Esophagus squamous epithelium (tissue), 4 donors: ENCODE data around the gene CCND1.

ENCODE experiments used
- POLR2A ChIP-seq, 4 donors: fragments of 450-650 bp; IDR thresholded peaks; one replicate each; pipeline ENCODE4 v1.6.1; 2017; ENCODE audit warnings: antibody characterized with exemption in 4 of 4, mild to moderate bottlenecking in 4 of 4, moderate library complexity in 3 of 4
- TF ChIP-seq, protein P1 (sequence below), 6 experiments: fragments of 450-650 bp in 4 of 6; fragments of 200-600 bp in 2 of 6; sonication (generic) in 2 of 6; IDR thresholded peaks; one replicate each; pipeline ENCODE4 v1.5.1; 2016 to 2019; ENCODE audit warnings: antibody characterized with exemption in 6 of 6, mild to moderate bottlenecking in 4 of 6, moderate library complexity in 4 of 6

DNA sequence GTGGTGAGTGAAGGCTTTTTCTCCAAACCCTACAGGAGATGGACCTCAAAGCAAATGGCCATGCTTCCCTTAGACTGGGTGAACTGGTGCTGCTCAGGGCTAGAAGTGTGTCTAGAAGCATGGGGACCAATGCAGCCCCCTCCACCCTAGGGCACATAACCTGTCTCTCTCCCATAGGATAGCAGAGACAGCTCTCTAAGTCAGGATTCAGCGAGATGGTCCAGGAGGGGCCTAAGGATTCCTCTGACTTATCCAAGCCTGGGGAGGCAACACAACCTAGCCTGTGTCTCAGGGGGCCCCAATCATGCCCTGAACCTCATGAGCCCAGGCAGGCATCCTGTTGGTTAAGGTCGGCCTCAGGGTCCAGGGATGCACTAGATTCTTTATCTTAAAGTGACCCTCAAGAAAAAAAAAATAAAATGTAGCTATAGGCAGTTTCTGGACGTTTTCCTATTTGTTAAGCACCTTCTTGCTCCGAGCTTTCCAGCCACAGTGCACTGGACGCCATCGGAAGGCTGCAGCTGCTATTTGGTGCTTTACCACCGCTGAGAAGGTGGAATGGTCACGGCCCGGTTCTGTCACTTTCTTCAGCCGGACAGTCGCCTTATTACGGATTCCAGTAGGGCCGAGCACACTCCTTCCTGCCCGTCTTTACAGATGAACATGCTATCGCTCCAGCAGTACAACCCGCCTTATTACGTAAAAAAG, 5.0 kb upstream of the CCND1 start:
- TF ChIP-seq, protein P1, sequence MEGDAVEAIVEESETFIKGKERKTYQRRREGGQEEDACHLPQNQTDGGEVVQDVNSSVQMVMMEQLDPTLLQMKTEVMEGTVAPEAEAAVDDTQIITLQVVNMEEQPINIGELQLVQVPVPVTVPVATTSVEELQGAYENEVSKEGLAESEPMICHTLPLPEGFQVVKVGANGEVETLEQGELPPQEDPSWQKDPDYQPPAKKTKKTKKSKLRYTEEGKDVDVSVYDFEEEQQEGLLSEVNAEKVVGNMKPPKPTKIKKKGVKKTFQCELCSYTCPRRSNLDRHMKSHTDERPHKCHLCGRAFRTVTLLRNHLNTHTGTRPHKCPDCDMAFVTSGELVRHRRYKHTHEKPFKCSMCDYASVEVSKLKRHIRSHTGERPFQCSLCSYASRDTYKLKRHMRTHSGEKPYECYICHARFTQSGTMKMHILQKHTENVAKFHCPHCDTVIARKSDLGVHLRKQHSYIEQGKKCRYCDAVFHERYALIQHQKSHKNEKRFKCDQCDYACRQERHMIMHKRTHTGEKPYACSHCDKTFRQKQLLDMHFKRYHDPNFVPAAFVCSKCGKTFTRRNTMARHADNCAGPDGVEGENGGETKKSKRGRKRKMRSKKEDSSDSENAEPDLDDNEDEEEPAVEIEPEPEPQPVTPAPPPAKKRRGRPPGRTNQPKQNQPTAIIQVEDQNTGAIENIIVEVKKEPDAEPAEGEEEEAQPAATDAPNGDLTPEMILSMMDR (IDR thresholded peaks at IDR 0.05), result no peak
- TF ChIP-seq POLR2A (IDR thresholded peaks at IDR 0.05), result no peak
